Measurements from ENCODE around the gene SLC25A45.

DNA sequence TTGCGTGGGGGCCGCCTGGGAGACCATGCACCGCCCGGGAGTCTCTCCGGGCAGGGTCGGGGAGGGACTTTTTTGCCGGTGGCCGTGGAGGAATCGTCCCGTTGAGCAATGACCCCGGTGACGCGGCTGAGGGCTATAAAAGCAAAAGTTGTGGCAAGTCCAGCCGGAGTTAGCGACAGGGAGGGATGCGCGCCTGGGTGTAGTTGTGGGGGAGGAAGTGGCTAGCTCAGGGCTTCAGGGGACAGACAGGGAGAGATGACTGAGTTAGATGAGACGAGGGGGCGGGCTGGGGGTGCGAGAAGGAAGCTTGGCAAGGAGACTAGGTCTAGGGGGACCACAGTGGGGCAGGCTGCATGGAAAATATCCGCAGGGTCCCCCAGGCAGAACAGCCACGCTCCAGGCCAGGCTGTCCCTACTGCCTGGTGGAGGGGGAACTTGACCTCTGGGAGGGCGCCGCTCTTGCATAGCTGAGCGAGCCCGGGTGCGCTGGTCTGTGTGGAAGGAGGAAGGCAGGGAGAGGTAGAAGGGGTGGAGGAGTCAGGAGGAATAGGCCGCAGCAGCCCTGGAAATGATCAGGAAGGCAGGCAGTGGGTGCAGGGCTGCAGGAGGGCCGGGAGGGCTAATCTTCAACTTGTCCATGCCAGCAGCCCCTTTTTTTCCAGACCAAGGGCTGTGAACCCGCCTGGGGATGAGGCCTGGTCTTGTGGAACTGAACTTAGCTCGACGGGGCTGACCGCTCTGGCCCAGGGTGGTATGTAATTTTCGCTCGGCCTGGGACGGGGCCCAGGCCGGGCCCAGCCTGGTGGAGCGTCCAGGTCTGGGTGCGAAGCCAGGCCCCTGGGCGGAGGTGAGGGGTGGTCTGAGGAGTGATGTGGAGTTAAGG, 40.4 kb upstream of the SLC25A45 start, which contains the start of gene NEAT1:
- TF ChIP-seq PHF8 (IDR thresholded peaks at IDR 0.05; ENCODE audit: borderline replicate concordance, low read depth) (peak; percentile 70), ESRRA (IDR thresholded peaks at IDR 0.05; ENCODE audit: borderline replicate concordance, low read length) (peak; percentile 70)
- TF ChIP-seq, protein P1, sequence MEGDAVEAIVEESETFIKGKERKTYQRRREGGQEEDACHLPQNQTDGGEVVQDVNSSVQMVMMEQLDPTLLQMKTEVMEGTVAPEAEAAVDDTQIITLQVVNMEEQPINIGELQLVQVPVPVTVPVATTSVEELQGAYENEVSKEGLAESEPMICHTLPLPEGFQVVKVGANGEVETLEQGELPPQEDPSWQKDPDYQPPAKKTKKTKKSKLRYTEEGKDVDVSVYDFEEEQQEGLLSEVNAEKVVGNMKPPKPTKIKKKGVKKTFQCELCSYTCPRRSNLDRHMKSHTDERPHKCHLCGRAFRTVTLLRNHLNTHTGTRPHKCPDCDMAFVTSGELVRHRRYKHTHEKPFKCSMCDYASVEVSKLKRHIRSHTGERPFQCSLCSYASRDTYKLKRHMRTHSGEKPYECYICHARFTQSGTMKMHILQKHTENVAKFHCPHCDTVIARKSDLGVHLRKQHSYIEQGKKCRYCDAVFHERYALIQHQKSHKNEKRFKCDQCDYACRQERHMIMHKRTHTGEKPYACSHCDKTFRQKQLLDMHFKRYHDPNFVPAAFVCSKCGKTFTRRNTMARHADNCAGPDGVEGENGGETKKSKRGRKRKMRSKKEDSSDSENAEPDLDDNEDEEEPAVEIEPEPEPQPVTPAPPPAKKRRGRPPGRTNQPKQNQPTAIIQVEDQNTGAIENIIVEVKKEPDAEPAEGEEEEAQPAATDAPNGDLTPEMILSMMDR (IDR thresholded peaks at IDR 0.05), result no peak

All from A549 (cell line).